HL-60/S4 (cell line): ENCODE results near the gene ABCE1.

ENCODE experiments used
- in situ Hi-C: fragments of 300-500 bp; cut with MboI; formaldehyde crosslinking; loops from 2 replicates; pipeline ENCODE4 v1.14.3; 2022; ENCODE audit warnings: low sequenced_read_pairs

The ABCE1 gene

DNA sequence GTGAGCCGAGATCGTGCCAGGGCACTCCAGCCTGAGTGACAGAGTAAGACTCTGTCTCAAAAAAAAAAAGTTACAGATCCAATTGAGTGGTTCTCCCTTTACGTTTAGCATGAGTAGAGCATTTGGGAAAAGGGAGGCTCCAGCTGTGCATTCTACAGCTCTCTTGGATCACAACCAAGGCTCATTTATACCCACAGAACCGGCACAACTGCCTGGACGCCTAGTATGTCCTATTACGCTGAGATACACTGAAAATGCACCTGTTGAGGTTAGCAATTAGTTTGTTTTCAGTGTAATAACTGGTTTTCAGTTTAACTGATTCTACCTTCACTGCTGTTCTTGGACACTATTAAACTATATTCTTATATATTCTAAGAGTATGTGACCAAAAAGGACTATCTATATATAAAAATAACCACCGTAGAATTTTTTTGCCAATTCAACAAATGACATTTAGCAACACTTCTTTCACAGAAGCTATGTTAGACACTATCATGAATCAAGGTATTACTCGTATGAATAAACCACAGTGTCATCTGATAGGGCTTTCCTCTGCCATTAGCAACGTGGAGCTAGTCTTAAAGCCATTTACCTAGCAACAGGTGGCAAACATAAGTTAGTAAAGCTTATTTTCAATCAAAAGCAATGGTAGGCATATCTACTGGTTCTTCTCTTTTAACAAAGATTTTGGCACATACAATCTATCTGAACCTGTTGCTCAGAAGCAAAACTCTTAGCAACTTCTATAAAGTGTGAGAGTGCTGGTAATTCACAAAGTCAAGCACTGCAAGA is 78.7 kb downstream of the ABCE1 start:
- in situ Hi-C loops = no loop called here

DNA sequence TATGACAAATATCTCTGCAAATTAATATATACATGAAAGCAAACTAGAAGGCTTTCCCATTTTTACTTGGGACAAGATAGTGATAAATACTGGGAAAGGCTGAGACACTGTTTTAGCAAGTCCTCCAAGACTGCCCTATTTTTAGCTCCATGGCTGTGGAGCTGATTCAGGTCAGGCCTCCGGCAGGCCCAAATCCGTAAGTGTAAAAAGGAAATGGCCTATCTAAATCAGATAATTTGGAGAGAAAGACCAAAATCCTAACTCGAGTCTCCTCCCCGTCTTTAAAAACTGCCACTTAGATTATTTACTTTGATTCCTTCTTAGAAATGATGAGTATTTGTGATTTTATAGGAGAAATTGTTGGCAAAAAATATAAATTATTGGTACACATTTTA is 79.4 kb downstream of the ABCE1 start:
- in situ Hi-C loops = no loop called here

DNA sequence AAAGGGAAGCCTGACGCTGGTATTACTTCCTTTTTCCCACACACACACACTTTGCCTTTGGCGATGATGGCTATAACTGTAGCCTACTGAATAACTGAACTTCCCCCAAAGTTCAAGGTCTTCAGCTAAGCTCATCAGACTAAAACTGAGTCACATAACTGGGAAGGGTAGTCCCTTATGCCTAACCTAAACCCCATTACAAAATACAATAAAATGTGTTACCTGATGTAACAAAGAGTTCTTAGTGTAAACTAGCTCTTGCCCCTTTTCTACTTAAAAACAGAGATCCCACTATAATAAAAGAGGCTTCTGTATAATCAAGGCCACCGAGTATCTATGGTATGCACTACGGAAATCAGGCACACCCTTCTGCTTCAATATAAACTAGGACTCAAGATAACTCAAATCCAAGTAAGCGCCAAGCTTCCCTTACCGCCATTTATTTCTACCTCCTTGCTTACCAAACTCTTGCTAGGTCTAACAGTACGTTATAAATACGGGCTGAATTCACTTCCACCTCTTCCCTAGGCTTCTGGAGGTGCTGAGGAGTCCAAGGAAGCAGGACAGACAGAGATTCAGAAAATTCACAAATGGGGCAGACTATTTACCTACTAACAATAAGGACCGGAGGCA is 79.9 kb downstream of the ABCE1 start:
- in situ Hi-C loops = no loop called here

DNA sequence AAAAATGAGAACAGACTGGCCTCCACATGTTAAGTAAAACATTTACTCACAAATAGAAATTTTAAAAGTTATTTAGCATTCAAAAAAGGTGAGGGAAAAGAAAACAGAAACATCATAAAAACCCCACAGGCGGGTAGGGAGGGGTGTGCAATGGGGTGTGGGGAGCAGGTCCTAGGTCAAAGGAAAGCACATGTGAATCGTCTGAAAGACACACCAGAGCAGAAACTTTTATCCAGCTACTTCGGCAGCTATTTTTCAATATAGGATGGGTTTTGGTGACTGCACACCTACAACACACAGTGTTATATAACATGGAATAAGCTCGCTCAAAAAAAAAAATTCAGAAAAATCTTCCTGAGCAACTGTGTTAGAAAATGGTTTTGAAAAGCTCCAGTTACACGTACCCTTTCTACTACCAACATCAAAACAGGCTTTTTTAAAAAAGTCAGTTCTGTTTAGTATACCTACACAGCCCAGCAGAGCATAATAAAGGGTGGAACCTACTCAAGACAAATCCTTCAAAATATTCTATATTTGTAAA is 80.7 kb downstream of the ABCE1 start:
- in situ Hi-C loops = no loop called here
